ENCODE data around the gene ACSL5. TPM values are rescaled to one million over a fixed set of nuclear protein-coding genes. Genes with fewer than 3 reads are reported as not detected.

ACSL5 gene
- total RNA-seq, 1 donor from 2014 or later = 0.68 TPM

DNA sequence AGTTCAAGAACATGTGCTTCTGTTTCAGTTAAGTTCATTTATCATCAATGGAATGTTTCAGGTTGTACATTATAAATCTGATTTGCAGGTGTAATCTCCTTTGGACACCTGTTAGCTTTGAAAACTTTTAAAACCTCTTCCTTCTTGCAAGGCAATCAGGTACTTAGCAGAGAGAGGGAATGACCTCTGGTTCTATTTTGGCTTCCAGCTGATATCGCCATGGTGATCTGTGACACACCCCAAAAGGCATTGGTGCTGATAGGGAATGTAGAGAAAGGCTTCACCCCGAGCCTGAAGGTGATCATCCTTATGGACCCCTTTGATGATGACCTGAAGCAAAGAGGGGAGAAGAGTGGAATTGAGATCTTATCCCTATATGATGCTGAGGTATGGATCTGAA is 35.4 kb downstream of the ACSL5 start:
- peaks cover 5% of the 10 kb centered on the region for H3K9me3 Mint-ChIP-seq (ENCODE audit: unreplicated experiment)
- TF ChIP-seq, protein P1, sequence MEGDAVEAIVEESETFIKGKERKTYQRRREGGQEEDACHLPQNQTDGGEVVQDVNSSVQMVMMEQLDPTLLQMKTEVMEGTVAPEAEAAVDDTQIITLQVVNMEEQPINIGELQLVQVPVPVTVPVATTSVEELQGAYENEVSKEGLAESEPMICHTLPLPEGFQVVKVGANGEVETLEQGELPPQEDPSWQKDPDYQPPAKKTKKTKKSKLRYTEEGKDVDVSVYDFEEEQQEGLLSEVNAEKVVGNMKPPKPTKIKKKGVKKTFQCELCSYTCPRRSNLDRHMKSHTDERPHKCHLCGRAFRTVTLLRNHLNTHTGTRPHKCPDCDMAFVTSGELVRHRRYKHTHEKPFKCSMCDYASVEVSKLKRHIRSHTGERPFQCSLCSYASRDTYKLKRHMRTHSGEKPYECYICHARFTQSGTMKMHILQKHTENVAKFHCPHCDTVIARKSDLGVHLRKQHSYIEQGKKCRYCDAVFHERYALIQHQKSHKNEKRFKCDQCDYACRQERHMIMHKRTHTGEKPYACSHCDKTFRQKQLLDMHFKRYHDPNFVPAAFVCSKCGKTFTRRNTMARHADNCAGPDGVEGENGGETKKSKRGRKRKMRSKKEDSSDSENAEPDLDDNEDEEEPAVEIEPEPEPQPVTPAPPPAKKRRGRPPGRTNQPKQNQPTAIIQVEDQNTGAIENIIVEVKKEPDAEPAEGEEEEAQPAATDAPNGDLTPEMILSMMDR (IDR thresholded peaks at IDR 0.05; ENCODE audit: insufficient read depth, low read depth, low read length) = no peak
- TF ChIP-seq EZH2 (IDR thresholded peaks at IDR 0.05; ENCODE audit: insufficient read depth, low read length) = no peak
- H3K4me1 Mint-ChIP-seq (ENCODE audit: low read depth, unreplicated experiment) = peaks cover 7% of the 10 kb centered on the region

GRCh38 chr10:112409755-112410154 is 35.8 kb downstream of the ACSL5 start:
- H3K27ac ChIP-seq (ENCODE audit: low read depth, low read length) = no peak overlapping the region
- H3K79me2 ChIP-seq (ENCODE audit: insufficient read depth, low read length) = no peaks in the 10 kb centered on the region
- no peaks in the 10 kb centered on the region for H3K36me3 ChIP-seq (ENCODE audit: insufficient read depth, low read length)
- Mint-ChIP-seq H3K27me3 (ENCODE audit: low read depth, unreplicated experiment) (peaks cover 14% of the 10 kb centered on the region), H3K4me3 (ENCODE audit: unreplicated experiment) (no peak overlapping the region), H3K27ac (ENCODE audit: unreplicated experiment) (no peak overlapping the region), H3K9me3 (ENCODE audit: unreplicated experiment) (peaks cover 5% of the 10 kb centered on the region), H3K4me1 (ENCODE audit: low read depth, unreplicated experiment) (peaks cover 6% of the 10 kb centered on the region), H3K36me3 (ENCODE audit: low read depth, unreplicated experiment) (peaks cover 2% of the 10 kb centered on the region)
- TF ChIP-seq, protein P1 (IDR thresholded peaks at IDR 0.05; ENCODE audit: insufficient read depth, low read depth, low read length) = no peak
- TF ChIP-seq EZH2 (IDR thresholded peaks at IDR 0.05; ENCODE audit: insufficient read depth, low read length) = no peak
- H3K9ac ChIP-seq (ENCODE audit: low read length) = no peak overlapping the region
- H3K4me3 ChIP-seq (ENCODE audit: insufficient read depth, low read depth, low read length) = no peak overlapping the region
- peaks cover 10% of the 10 kb centered on the region for H3K27me3 ChIP-seq (ENCODE audit: insufficient read depth, low read length)
- FAIRE-seq = no peak
- H3K9me3 ChIP-seq (ENCODE audit: insufficient read depth, low read depth, low read length) = no peaks in the 10 kb centered on the region
- no peak for DNase-seq (ENCODE audit: low read depth)
- no peak overlapping the region for H3K4me2 ChIP-seq (ENCODE audit: low read length)
- H2AFZ ChIP-seq (ENCODE audit: low read depth, low read length) = no peak overlapping the region
- H3K4me1 ChIP-seq (ENCODE audit: insufficient read depth, low read length) = no peaks in the 10 kb centered on the region
- H4K20me1 ChIP-seq (ENCODE audit: insufficient read depth, low read length) = no peaks in the 10 kb centered on the region

More for the DNA sequence above, 35.4 kb downstream of the ACSL5 start:
- Mint-ChIP-seq H3K27me3 (ENCODE audit: low read depth, unreplicated experiment) (peaks cover 14% of the 10 kb centered on the region), H3K27ac (ENCODE audit: unreplicated experiment) (no peak overlapping the region), H3K36me3 (ENCODE audit: low read depth, unreplicated experiment) (peaks cover 2% of the 10 kb centered on the region), H3K4me3 (ENCODE audit: unreplicated experiment) (no peak overlapping the region)
- Histone ChIP-seq H3K79me2 (ENCODE audit: insufficient read depth, low read length) (no peaks in the 10 kb centered on the region), H2AFZ (ENCODE audit: low read depth, low read length) (no peak overlapping the region), H3K27ac (ENCODE audit: low read depth, low read length) (no peak overlapping the region), H3K4me3 (ENCODE audit: insufficient read depth, low read depth, low read length) (no peak overlapping the region), H3K4me1 (ENCODE audit: insufficient read depth, low read length) (no peaks in the 10 kb centered on the region), H3K36me3 (ENCODE audit: insufficient read depth, low read length) (no peaks in the 10 kb centered on the region), H3K4me2 (ENCODE audit: low read length) (no peak overlapping the region), H3K27me3 (ENCODE audit: insufficient read depth, low read length) (peaks cover 10% of the 10 kb centered on the region), H3K9ac (ENCODE audit: low read length) (no peak overlapping the region), H3K9me3 (ENCODE audit: insufficient read depth, low read depth, low read length) (no peaks in the 10 kb centered on the region), H4K20me1 (ENCODE audit: insufficient read depth, low read length) (no peaks in the 10 kb centered on the region)
- DNase-seq (ENCODE audit: low read depth) (no peak), FAIRE-seq (no peak)

DNA sequence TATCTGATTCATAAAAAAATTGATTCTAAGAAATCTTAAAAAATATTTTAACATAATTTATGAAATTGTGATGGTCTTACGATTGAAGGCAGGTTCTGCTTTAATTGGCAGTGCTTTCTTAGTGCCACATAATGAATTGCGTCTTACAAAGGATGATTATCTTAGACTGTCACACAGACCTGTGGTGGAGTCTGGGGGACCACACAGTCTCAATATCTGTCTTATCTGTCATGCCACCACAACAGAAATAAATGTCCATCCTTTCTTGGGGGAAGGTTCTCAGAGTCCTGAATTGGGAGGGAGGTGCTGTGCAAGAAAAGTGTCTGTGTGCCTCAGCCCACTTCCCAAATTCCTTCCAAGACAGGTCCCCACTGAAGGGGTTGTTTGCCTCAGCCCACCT is 38.8 kb downstream of the ACSL5 start:
- H4K20me1 ChIP-seq (ENCODE audit: insufficient read depth, low read length) = no peaks in the 10 kb centered on the region
- H3K4me1 ChIP-seq (ENCODE audit: insufficient read depth, low read length) = no peaks in the 10 kb centered on the region
- no peak overlapping the region for H2AFZ ChIP-seq (ENCODE audit: low read depth, low read length)
- no peak overlapping the region for H3K4me3 ChIP-seq (ENCODE audit: insufficient read depth, low read depth, low read length)
- no peak overlapping the region for H3K27ac ChIP-seq (ENCODE audit: low read depth, low read length)
- Mint-ChIP-seq H3K36me3 (ENCODE audit: low read depth, unreplicated experiment) (no peaks in the 10 kb centered on the region), H3K27me3 (ENCODE audit: low read depth, unreplicated experiment) (peaks cover 14% of the 10 kb centered on the region), H3K9me3 (ENCODE audit: unreplicated experiment) (peaks cover 1% of the 10 kb centered on the region), H3K4me3 (ENCODE audit: unreplicated experiment) (no peak overlapping the region), H3K27ac (ENCODE audit: unreplicated experiment) (no peak overlapping the region), H3K4me1 (ENCODE audit: low read depth, unreplicated experiment) (peaks cover 2% of the 10 kb centered on the region)
- FAIRE-seq = no peak
- no peak for DNase-seq (ENCODE audit: low read depth)
- no peak overlapping the region for H3K4me2 ChIP-seq (ENCODE audit: low read length)
- no peak for TF ChIP-seq EZH2 (IDR thresholded peaks at IDR 0.05; ENCODE audit: insufficient read depth, low read length)
- TF ChIP-seq, protein P1 (IDR thresholded peaks at IDR 0.05; ENCODE audit: insufficient read depth, low read depth, low read length) = no peak
- H3K79me2 ChIP-seq (ENCODE audit: insufficient read depth, low read length) = no peaks in the 10 kb centered on the region
- H3K9ac ChIP-seq (ENCODE audit: low read length) = no peak overlapping the region
- peaks cover 10% of the 10 kb centered on the region for H3K27me3 ChIP-seq (ENCODE audit: insufficient read depth, low read length)
- H3K9me3 ChIP-seq (ENCODE audit: insufficient read depth, low read depth, low read length) = no peaks in the 10 kb centered on the region
- H3K36me3 ChIP-seq (ENCODE audit: insufficient read depth, low read length) = no peaks in the 10 kb centered on the region

All from astrocyte (in vitro differentiated cells and primary cell).